Measurements from ENCODE around the gene CORO2A. TPM values are rescaled to one million over a fixed set of nuclear protein-coding genes. Genes with fewer than 3 reads are reported as not detected.
A peak's percentile ranks its signal among the peaks of the same experiment; 100 is the strongest.

CORO2A gene
- total and polyA plus RNA-seq, 2 of the 8 experiments (the other 6 are each of a cell fraction or from before 2014, with no cell fraction given) = 13.7 to 27.9 TPM

- no peak overlapping the region for H3K14ac ChIP-seq (ENCODE audit: insufficient read length)
- no peaks in the 10 kb centered on the region for H3K79me1 ChIP-seq (ENCODE audit: low read depth, low read length)
- H4K91ac ChIP-seq (replicated peaks; ENCODE audit: insufficient read length, low read length) = peak overlapping the region; percentile 44
- peaks cover 0 to 3% (median 0%) of the 10 kb centered on the region in 4 experiments; a peak in 2 of 8 replicates for H3K36me3 ChIP-seq (ENCODE audit: control insufficient read depth in 2 of 4, insufficient read depth in 4 of 4, low read length in 3 of 4)
- H3K56ac ChIP-seq (replicated peaks; ENCODE audit: insufficient read length, low read depth, low read length) = no peak overlapping the region
- ChIA-PET POLR2A (ENCODE audit: partially characterized antibody) (interaction anchor here (0.6 to 4.0 kb wide), 6 partner anchors 9 to 164 kb away, joined by 3 to 27 read pairs (median 4); partner anchors contain the start of genes NANS and TBC1D2), CTCF (ENCODE audit: partially characterized antibody) (interaction anchor here (0.6 to 2.2 kb wide), 10 partner anchors 10 to 39 kb away, joined by 3 to 11 read pairs (median 6); no protein-coding TSS in a partner anchor)
- 0 out of 2 replicates have a peak overlapping the region, but pooled peaks have one; percentile 3 for H2BK20ac ChIP-seq (ENCODE audit: low read length)
- no peak overlapping the region for H4K8ac ChIP-seq (ENCODE audit: extremely low read depth, insufficient read depth, low read length)
- H3K27me3 ChIP-seq (replicated peaks in 1 of 4; ENCODE audit: control insufficient read depth in 3 of 4, extremely low read depth in 1 of 4, insufficient read depth in 3 of 4, low read length in 3 of 4) = no peaks in the 10 kb centered on the region
- no peak overlapping the region for H2AFZ ChIP-seq (ENCODE audit: low read length)
- H4K5ac ChIP-seq (ENCODE audit: insufficient read length, low read depth, low read length) = no peak overlapping the region
- H3K4ac ChIP-seq (replicated peaks; ENCODE audit: insufficient read length, low read depth, low read length) = no peak overlapping the region
- H3K79me2 ChIP-seq (ENCODE audit: control insufficient read depth in 1 of 2, insufficient read depth in 2 of 2, low read length in 2 of 2) = no peaks in the 10 kb centered on the region
- peak overlapping the region; percentile 5; the same call in 1 of the 2 replicates for H2BK15ac ChIP-seq (ENCODE audit: low read length)
- no peaks in the 10 kb centered on the region for H4K20me1 ChIP-seq (replicated peaks in 1 of 2; ENCODE audit: control insufficient read depth in 1 of 2, insufficient read depth in 2 of 2, low read length in 2 of 2)
- H3K27ac ChIP-seq (ENCODE audit: low read depth, low read length) = no peak overlapping the region
- H3K9ac ChIP-seq (replicated peaks in 1 of 4; ENCODE audit: extremely low read depth in 1 of 4, low read depth in 3 of 4, low read length in 3 of 4) = peak overlapping the region in 1 of 4 experiments; percentile 4; a peak in 2 of 7 replicates
- no peaks in the 10 kb centered on the region for H3K9me3 ChIP-seq (ENCODE audit: insufficient read depth in 2 of 2, low read depth in 1 of 2, low read length in 1 of 2)
- peaks cover 8 to 28% (median 16%) of the 10 kb centered on the region in 4 experiments for H3K4me1 ChIP-seq (replicated peaks in 1 of 4; ENCODE audit: control insufficient read depth in 3 of 4, insufficient read depth in 4 of 4, low read length in 3 of 4)
- H2AK5ac ChIP-seq (ENCODE audit: low read depth, low read length) = no peak overlapping the region
- peak overlapping the region; percentile 7; the same call in 1 of the 2 replicates for H2BK5ac ChIP-seq (ENCODE audit: low read depth, low read length)
- no peak overlapping the region for H3K4me2 ChIP-seq (ENCODE audit: insufficient read depth in 1 of 2, low read depth in 2 of 2, low read length in 2 of 2)
- DNase-seq (ENCODE audit: low read depth in 1 of 2, low spot score in 2 of 2) = no peak
- no peak overlapping the region for H3K18ac ChIP-seq (ENCODE audit: extremely low read depth, low read length)
- no peak overlapping the region for H2BK120ac ChIP-seq (replicated peaks; ENCODE audit: low read depth, low read length)
- H2BK12ac ChIP-seq (ENCODE audit: low read depth, low read length) = peak overlapping the region; percentile 98; the same call in 1 of the 2 replicates
- WGBS, 2 experiments (ENCODE audit: extremely low coverage in 1 of 2, insufficient coverage in 1 of 2, insufficient read length in 1 of 2, insufficient replicate concordance in 2 of 2, low coverage in 1 of 2, low lambda C conversion rate in 2 of 2, missing lambda C conversion rate in 1 of 2) = 89% methylated on average over 19 of the region's 21 CpGs; no CpG with 5 or more reads in 1 of the 2 experiments
- no peak overlapping the region for H3K23ac ChIP-seq (ENCODE audit: insufficient read length)
- no peak for FAIRE-seq
- no peak overlapping the region for H3K4me3 ChIP-seq (ENCODE audit: extremely low read depth in 1 of 4, insufficient read depth in 2 of 4, low read depth in 3 of 4, low read length in 4 of 4)
- H3K23me2 ChIP-seq (ENCODE audit: low read depth, low read length) = no peaks in the 10 kb centered on the region
- TF ChIP-seq HDAC2 (IDR thresholded peaks at IDR 0.05; ENCODE audit: borderline replicate concordance in 1 of 2, low read depth in 2 of 2, low read length in 2 of 2) (no peak), CTCF (IDR thresholded peaks at IDR 0.05; ENCODE audit: control extremely low read depth in 1 of 3, insufficient read depth in 1 of 3, low read depth in 1 of 3, low read length in 3 of 3) (no peak), YY1 (IDR thresholded peaks at IDR 0.05; ENCODE audit: low read depth, low read length) (no peak), SP1 (IDR thresholded peaks at IDR 0.05; ENCODE audit: low read depth, low read length) (no peak), CREB1 (IDR thresholded peaks at IDR 0.05) (no peak), RFX5 (IDR thresholded peaks at IDR 0.05; ENCODE audit: borderline replicate concordance, low read depth, low read length) (no peak), RBBP5 (IDR thresholded peaks at IDR 0.05; ENCODE audit: borderline replicate concordance, low read depth, low read length) (no peak), CEBPB (IDR thresholded peaks at IDR 0.05; ENCODE audit: low read depth, low read length) (no peak), TCF12 (IDR thresholded peaks at IDR 0.05; ENCODE audit: low read depth, low read length) (no peak), POLR2A (IDR thresholded peaks at IDR 0.05; ENCODE audit: control extremely low read depth in 1 of 2, low read depth in 2 of 2, low read length in 2 of 2) (no peak)
- TF ChIP-seq, protein P1, sequence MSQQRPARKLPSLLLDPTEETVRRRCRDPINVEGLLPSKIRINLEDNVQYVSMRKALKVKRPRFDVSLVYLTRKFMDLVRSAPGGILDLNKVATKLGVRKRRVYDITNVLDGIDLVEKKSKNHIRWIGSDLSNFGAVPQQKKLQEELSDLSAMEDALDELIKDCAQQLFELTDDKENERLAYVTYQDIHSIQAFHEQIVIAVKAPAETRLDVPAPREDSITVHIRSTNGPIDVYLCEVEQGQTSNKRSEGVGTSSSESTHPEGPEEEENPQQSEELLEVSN (IDR thresholded peaks at IDR 0.05) = no peak
Measured at GRCh38 chr9:98220911-98221310, 28.5 kb upstream of the CORO2A start.
